K562 (cell line): ENCODE results near the gene SKOR1. TPM values are rescaled to one million over a fixed set of nuclear protein-coding genes. Genes with fewer than 3 reads are reported as not detected.

Experiments
- ATAC-seq: fragments of 200-7000 bp; cut with Tn5 transposase; 3 replicates; pipeline ENCODE4 v1.9.1; 2020; ENCODE audit warnings: moderate library complexity
- BruUV-seq: library from RNA; stranded (reverse); fragments of 400-500 nt; replicated peaks from 2 replicates; lab custom pipeline; 2021; lab: Mats Ljungman, UMichigan
- CTCF ChIA-PET: fragments of 300-600 bp; formaldehyde crosslinking; extraction: SDS; loops from one replicate; lab custom pipeline; 2021; ENCODE audit warnings: low intra/inter-chr PET ratio; lab: Yijun Ruan, JAX
- POLR2A ChIA-PET: fragments of 300-600, 350-650 bp; sonication (Branson Sonifier 250); formaldehyde crosslinking; extraction: SDS; loops from one replicate; lab custom pipeline; 2021; ENCODE audit warnings: antibody characterized with exemption, inconsistent platforms; lab: Yijun Ruan, JAX
- DNase-seq, 4 experiments: peaks; one replicate each; pipeline versions ENCODE4 v3.0.0 to v3.0.0-alpha.2; 2011 to 2018; ENCODE audit warnings: low spot score in 3 of 4, mixed read lengths in 3 of 4; ENCODE audit errors: extremely low read depth in 1 of 4
- FAIRE-seq: peaks from 2 replicates; lab custom pipeline; 2011; peaks lifted over from hg19 to GRCh38; lab: Jason Lieb, UNC
- H2AFZ ChIP-seq: 2 replicates; pipeline ENCODE4 v1.6.0; 2011; ENCODE audit warnings: low read depth, low read length, control low read depth, inconsistent platforms
- H3K27ac ChIP-seq: fragments of 200-600 bp; 3 replicates; pipeline ENCODE4 v1.8.0; 2011; ENCODE audit warnings: low read depth, mild to moderate bottlenecking, control low read depth, inconsistent platforms, low read length, moderate library complexity, mixed read lengths; ENCODE audit errors: extremely low read depth
- H3K27me3 ChIP-seq, 2 experiments: fragments of 300-600 bp in 1 of 2; 2 replicates in 1 of 2; 3 replicates in 1 of 2; pipeline versions ENCODE4 v1.6.0 to v1.8.0; 2011; ENCODE audit warnings: inconsistent platforms in 2 of 2, low read length in 2 of 2, mild to moderate bottlenecking in 1 of 2, mixed read lengths in 1 of 2, moderate library complexity in 1 of 2; ENCODE audit not compliant: control insufficient read depth in 2 of 2, insufficient read depth in 2 of 2
- H3K36me3 ChIP-seq: fragments of 300-600 bp; 3 replicates; pipeline ENCODE4 v1.8.0; 2011; ENCODE audit warnings: mild to moderate bottlenecking, low read length, inconsistent platforms; ENCODE audit not compliant: control insufficient read depth, insufficient read depth
- H3K4me1 ChIP-seq, 2 experiments: fragments of 200-600 bp in 1 of 2; replicated peaks in 1 of 2; 2 replicates in 1 of 2; 3 replicates in 1 of 2; pipeline versions ENCODE4 v1.5.1 to v1.8.0; 2011; ENCODE audit warnings: inconsistent platforms in 2 of 2, low read length in 2 of 2, mild to moderate bottlenecking in 1 of 2, mixed read lengths in 1 of 2, moderate library complexity in 1 of 2; ENCODE audit not compliant: control insufficient read depth in 2 of 2, insufficient read depth in 2 of 2
- H3K4me2 ChIP-seq: 2 replicates; pipeline ENCODE4 v1.6.1; 2011; ENCODE audit warnings: low read length, control low read depth, inconsistent platforms, mixed read lengths; ENCODE audit not compliant: insufficient read depth
- H3K4me3 ChIP-seq: fragments of 200-600 bp; sonication (generic), shearing (Covaris generic); 2 replicates; pipeline ENCODE4 v1.5.1; 2016; ENCODE audit warnings: control low read depth, inconsistent platforms
- H3K79me2 ChIP-seq: fragments of 200-600 bp; 3 replicates; pipeline ENCODE4 v1.8.0; 2011; ENCODE audit warnings: low read length, inconsistent platforms; ENCODE audit not compliant: control insufficient read depth, insufficient read depth
- H3K9ac ChIP-seq, 2 experiments: 2 replicates each; pipeline versions ENCODE4 v1.6.0 to v1.6.1; 2011; ENCODE audit warnings: low read depth in 2 of 2, low read length in 2 of 2, control low read depth in 1 of 2, inconsistent platforms in 1 of 2, mild to moderate bottlenecking in 1 of 2, mixed read lengths in 1 of 2; ENCODE audit not compliant: insufficient read depth in 1 of 2
- H3K9me1 ChIP-seq: one replicate; pipeline ENCODE4 v1.6.0; 2011; ENCODE audit warnings: inconsistent platforms, mild to moderate bottlenecking, low read length, moderate library complexity; ENCODE audit not compliant: control insufficient read depth, insufficient read depth
- H3K9me3 ChIP-seq: replicated peaks from 2 replicates; pipeline ENCODE4 v1.5.1; 2011; ENCODE audit warnings: low read depth, low read length, inconsistent platforms; ENCODE audit not compliant: control insufficient read depth, insufficient read depth
- H4K20me1 ChIP-seq: replicated peaks from 2 replicates; pipeline ENCODE4 v1.6.1; 2011; ENCODE audit warnings: low read length, inconsistent platforms, mixed read lengths; ENCODE audit not compliant: control insufficient read depth, insufficient read depth
- ELF4 ChIP-seq: fragments of 450-650 bp; formaldehyde crosslinking; IDR thresholded peaks from 2 replicates; pipeline ENCODE4 v1.4.0; 2022; ENCODE audit warnings: missing genetic modification characterization
- MED1 ChIP-seq: sonication (generic); formaldehyde crosslinking; IDR thresholded peaks from 2 replicates; pipeline ENCODE4 v1.8.1; 2023; ENCODE audit warnings: missing genetic modification reagents, borderline replicate concordance
- NRF1 ChIP-seq, 2 experiments: fragments of 450-650 bp; IDR thresholded peaks in 1 of 2; conservative IDR thresholded peaks in 1 of 2; 2 replicates each; pipeline ENCODE4 v1.6.1; 2014; ENCODE audit warnings: mild to moderate bottlenecking in 2 of 2
- POLR2AphosphoS5 ChIP-seq: IDR thresholded peaks from 2 replicates; pipeline ENCODE4 v1.6.1; 2011; ENCODE audit warnings: mild to moderate bottlenecking, low read depth, low read length, moderate library complexity; ENCODE audit not compliant: control insufficient read depth, insufficient read depth
- PRMT5 ChIP-seq: sonication (generic); formaldehyde crosslinking; IDR thresholded peaks from 2 replicates; pipeline ENCODE4 v1.5.0; 2020; ENCODE audit warnings: missing genetic modification reagents
- STAT5B ChIP-seq: fragments of 250-450 bp; sonication (Bioruptor Pico); IDR thresholded peaks from 2 replicates; pipeline ENCODE4 v1.8.0; 2021; ENCODE audit warnings: mild to moderate bottlenecking, inconsistent platforms
- TEAD4 ChIP-seq, 2 experiments: sonication (generic) in 1 of 2; formaldehyde crosslinking in 1 of 2; IDR thresholded peaks; 2 replicates each; pipeline versions ENCODE4 v1.6.1 to v1.8.0; 2012 to 2022; ENCODE audit warnings: borderline replicate concordance in 1 of 2, inconsistent platforms in 1 of 2, low read length in 1 of 2, mild to moderate bottlenecking in 1 of 2, missing genetic modification reagents in 1 of 2
- TOE1 ChIP-seq, 2 experiments: fragments of 450-650 bp in 1 of 2; sonication (generic) in 1 of 2; formaldehyde crosslinking in 1 of 2; IDR thresholded peaks; 2 replicates each; pipeline versions ENCODE4 v1.7.1 to v1.8.0; 2016 to 2022; ENCODE audit warnings: borderline replicate concordance in 2 of 2, mild to moderate bottlenecking in 2 of 2, antibody characterized with exemption in 1 of 2, inconsistent platforms in 1 of 2, low read depth in 1 of 2, missing genetic modification reagents in 1 of 2, moderate library complexity in 1 of 2
- TSC22D4 ChIP-seq: fragments of 450-650 bp; IDR thresholded peaks from 2 replicates; pipeline ENCODE4 v1.6.1; 2016; ENCODE audit warnings: missing genetic modification characterization, missing biosample characterization, control low read depth
- ZNF197 ChIP-seq: fragments of 200-800 bp; sonication (Bioruptor generic); IDR thresholded peaks from 2 replicates; pipeline ENCODE4 v1.6.1; 2016; ENCODE audit warnings: low read depth, missing genetic modification characterization, missing compliant biosample characterization
- ZNF253 ChIP-seq: fragments of 250-450 bp; sonication (Bioruptor Pico); conservative IDR thresholded peaks from 2 replicates; pipeline ENCODE4 v1.6.1; 2021; ENCODE audit warnings: mild to moderate bottlenecking
- WGBS: fragments of 100-300 bp; shearing (Covaris generic); methylation state at CpG from one replicate; pipeline ENCODE4 v1.1.6; 2016; ENCODE audit warnings: low coverage, mixed read lengths; ENCODE audit not compliant: insufficient coverage; ENCODE audit errors: missing lambda C conversion rate; 5-methylcytosine and 5-hydroxymethylcytosine counted together
- in situ Hi-C: fragments of 300-500 bp; cut with MboI; formaldehyde crosslinking; loops from 4 replicates; pipeline ENCODE4 v1.15.0; 2018; ENCODE audit warnings: inconsistent platforms, mixed read lengths
- intact Hi-C: fragments of 100-400 bp; cut with micrococcal nuclease; formaldehyde crosslinking; loops from 2 replicates; pipeline ENCODE4 v1.14.2; 2022
- polyA plus RNA-seq, 8 experiments: library from polyadenylated mRNA; depleted of rRNA in 4 of 8; stranded (reverse) in 5 of 8; unstranded in 3 of 8; fragments of >200 nt; fragmentation: Nextera tagmentation in 2 of 8; fragmentation: Illumina TruSeq in 1 of 8; extraction: Ambion mirVana in 2 of 8; extraction: Trizol in 1 of 8; gene quantifications; 2 replicates each; pipeline versions ENCODE4 v1.2.1 to v1.2.3, GENCODE V29; 2011 to 2014; ENCODE audit warnings: inconsistent platforms in 1 of 8, missing spikeins in 1 of 8
- total RNA-seq, 7 experiments: library from RNA; depleted of rRNA in 6 of 7; stranded (reverse); fragments of >200 nt in 6 of 7; fragmentation: Illumina TruSeq in 2 of 7; extraction: Trizol in 2 of 7; gene quantifications; 2 replicates each; pipeline versions ENCODE4 v1.2.1 to v1.2.3, GENCODE V29; 2011 to 2021; ENCODE audit warnings: low replicate concordance in 1 of 7
- TF ChIP-seq, protein P1 (sequence below): fragments of 450-650 bp; IDR thresholded peaks from 2 replicates; pipeline ENCODE4 v1.6.1; 2018; ENCODE audit not compliant: partially characterized antibody
- TF ChIP-seq, protein P2 (sequence below): sonication (generic); formaldehyde crosslinking; IDR thresholded peaks from 2 replicates; pipeline ENCODE4 v1.8.0; 2022; ENCODE audit warnings: mild to moderate bottlenecking, missing genetic modification reagents, borderline replicate concordance

Gene SKOR1
- total and polyA plus RNA-seq, 9 of the 15 experiments (the other 6 are each of a cell fraction or from before 2014, with no cell fraction given): 0.04 to 0.41 (median 0.09) TPM; not detected in 3

DNA sequence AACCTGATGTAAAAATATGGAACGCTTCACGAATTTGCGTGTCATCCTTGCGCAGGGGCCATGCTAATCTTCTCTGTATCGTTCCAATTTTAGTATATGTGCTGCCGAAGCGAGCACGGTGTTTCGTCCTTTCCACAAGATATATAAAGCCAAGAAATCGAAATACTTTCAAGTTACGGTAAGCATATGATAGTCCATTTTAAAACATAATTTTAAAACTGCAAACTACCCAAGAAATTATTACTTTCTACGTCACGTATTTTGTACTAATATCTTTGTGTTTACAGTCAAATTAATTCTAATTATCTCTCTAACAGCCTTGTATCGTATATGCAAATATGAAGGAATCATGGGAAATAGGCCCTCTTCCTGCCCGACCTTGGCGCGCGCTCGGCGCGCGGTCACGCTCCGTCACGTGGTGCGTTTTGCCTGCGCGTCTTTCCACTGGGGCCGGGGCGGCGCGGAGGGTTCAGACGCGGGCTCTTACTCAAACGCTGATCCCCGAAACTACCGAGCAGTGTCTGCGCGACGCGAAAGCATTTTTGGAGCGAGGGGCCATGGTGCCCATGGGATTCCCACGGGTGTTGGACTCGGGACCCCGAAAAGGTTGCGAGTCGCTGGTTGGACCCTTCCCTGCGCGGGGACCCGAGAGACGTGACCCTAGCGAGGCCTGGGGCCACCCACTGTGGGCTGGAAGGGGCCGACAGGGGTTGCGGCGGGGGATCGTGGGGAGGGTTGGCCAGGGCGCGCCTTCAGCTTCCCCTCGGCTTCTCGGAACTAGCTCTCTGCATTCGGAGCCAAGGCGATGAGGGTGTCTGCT, 14.8 kb downstream of the SKOR1 start, which contains the start of gene RNU6-1:
TSS of gene RNU6-1 (minus strand) at position 117 of the 820 bp plus-strand sequence.
- peak; percentile 98 for FAIRE-seq
- intact Hi-C loops (loop anchor here (10.0 kb wide), 1 partner anchor 535 kb away; no protein-coding TSS in a partner anchor), in situ Hi-C loops (loop anchor here (5.0 to 10.0 kb wide), 2 partner anchors 383 to 905 kb away; no protein-coding TSS in a partner anchor)
- H3K9me3 ChIP-seq: no peaks in the 10 kb centered on the region
- H2AFZ ChIP-seq: peak within 1 kb of the TSS; percentile 96
- no peaks in the 10 kb centered on the region; the same call in 1 of the 2 replicates for H4K20me1 ChIP-seq
- peaks cover 0 to 10% of the 10 kb centered on the region in 2 experiments; a peak in 4 of 5 replicates for H3K27me3 ChIP-seq
- TSS peak; percentile 86 for BruUV-seq
- H3K9ac ChIP-seq: peak within 1 kb of the TSS; percentile 89 to 97
- peak within 1 kb of the TSS; percentile 92 for H3K27ac ChIP-seq
- H3K4me1 ChIP-seq: peaks cover 22 to 36% of the 10 kb centered on the region in 2 experiments
- CTCF ChIA-PET: interaction anchor here (1.8 kb wide), 1 partner anchor 315 kb away, joined by 4 read pairs; no protein-coding TSS in a partner anchor
- H3K4me2 ChIP-seq: peak within 1 kb of the TSS; percentile 85
- no peaks in the 10 kb centered on the region for H3K36me3 ChIP-seq
- peak; percentile 93 to 96 (median 95) for DNase-seq
- POLR2A ChIA-PET: interaction anchor here (0.5 to 1.6 kb wide), 6 partner anchors 84 to 747 kb away, joined by 3 to 4 read pairs (median 3); partner anchors contain the start of gene PIAS1
- H3K79me2 ChIP-seq: no peaks in the 10 kb centered on the region
- peak; percentile 87 for ATAC-seq
- H3K9me1 ChIP-seq: no peaks in the 10 kb centered on the region
- peak within 1 kb of the TSS; percentile 66 for H3K4me3 ChIP-seq
- under 1% methylated on average over 60 of the region's 62 CpGs for WGBS
- TF ChIP-seq PRMT5 (CRISPR knock-in tag) (no peak), STAT5B (CRISPR knock-in tag) (no peak), ZNF197 (CRISPR knock-in tag) (no peak), ZNF253 (CRISPR knock-in tag) (no peak), POLR2AphosphoS5 (peak; percentile 84), ELF4 (CRISPR knock-in tag) (no peak), TEAD4 (IDR thresholded peaks at IDR 0.05; ENCODE audit: low read length) (peak; percentile 88), TEAD4 (CRISPR knock-in tag; IDR thresholded peaks at IDR 0.05; ENCODE audit: borderline replicate concordance) (no peak), MED1 (CRISPR knock-in tag) (no peak), TOE1 (IDR thresholded peaks at IDR 0.05; ENCODE audit: borderline replicate concordance) (peak; percentile 97), TOE1 (CRISPR knock-in tag; IDR thresholded peaks at IDR 0.05; ENCODE audit: borderline replicate concordance, low read depth) (no peak), TSC22D4 (no peak), NRF1 (conservative IDR thresholded peaks at IDR 0.05 in 1 of 2, IDR thresholded peaks at IDR 0.05 in 1 of 2) (peak; percentile 90 to 92)
- TF ChIP-seq, protein P1, sequence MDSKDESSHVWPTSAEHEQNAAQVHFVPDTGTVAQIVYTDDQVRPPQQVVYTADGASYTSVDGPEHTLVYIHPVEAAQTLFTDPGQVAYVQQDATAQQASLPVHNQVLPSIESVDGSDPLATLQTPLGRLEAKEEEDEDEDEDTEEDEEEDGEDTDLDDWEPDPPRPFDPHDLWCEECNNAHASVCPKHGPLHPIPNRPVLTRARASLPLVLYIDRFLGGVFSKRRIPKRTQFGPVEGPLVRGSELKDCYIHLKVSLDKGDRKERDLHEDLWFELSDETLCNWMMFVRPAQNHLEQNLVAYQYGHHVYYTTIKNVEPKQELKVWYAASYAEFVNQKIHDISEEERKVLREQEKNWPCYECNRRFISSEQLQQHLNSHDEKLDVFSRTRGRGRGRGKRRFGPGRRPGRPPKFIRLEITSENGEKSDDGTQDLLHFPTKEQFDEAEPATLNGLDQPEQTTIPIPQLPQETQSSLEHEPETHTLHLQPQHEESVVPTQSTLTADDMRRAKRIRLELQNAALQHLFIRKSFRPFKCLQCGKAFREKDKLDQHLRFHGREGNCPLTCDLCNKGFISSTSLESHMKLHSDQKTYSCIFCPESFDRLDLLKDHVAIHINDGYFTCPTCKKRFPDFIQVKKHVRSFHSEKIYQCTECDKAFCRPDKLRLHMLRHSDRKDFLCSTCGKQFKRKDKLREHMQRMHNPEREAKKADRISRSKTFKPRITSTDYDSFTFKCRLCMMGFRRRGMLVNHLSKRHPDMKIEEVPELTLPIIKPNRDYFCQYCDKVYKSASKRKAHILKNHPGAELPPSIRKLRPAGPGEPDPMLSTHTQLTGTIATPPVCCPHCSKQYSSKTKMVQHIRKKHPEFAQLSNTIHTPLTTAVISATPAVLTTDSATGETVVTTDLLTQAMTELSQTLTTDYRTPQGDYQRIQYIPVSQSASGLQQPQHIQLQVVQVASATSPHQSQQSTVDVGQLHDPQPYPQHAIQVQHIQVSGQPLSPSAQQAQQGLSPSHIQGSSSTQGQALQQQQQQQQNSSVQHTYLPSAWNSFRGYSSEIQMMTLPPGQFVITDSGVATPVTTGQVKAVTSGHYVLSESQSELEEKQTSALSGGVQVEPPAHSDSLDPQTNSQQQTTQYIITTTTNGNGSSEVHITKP: peak; percentile 78
- TF ChIP-seq, protein P2, sequence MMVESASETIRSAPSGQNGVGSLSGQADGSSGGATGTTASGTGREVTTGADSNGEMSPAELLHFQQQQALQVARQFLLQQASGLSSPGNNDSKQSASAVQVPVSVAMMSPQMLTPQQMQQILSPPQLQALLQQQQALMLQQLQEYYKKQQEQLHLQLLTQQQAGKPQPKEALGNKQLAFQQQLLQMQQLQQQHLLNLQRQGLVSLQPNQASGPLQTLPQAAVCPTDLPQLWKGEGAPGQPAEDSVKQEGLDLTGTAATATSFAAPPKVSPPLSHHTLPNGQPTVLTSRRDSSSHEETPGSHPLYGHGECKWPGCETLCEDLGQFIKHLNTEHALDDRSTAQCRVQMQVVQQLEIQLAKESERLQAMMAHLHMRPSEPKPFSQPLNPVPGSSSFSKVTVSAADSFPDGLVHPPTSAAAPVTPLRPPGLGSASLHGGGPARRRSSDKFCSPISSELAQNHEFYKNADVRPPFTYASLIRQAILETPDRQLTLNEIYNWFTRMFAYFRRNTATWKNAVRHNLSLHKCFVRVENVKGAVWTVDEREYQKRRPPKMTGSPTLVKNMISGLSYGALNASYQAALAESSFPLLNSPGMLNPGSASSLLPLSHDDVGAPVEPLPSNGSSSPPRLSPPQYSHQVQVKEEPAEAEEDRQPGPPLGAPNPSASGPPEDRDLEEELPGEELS (CRISPR knock-in tag): no peak; the same call in 1 of the 2 replicates
